IMR-90 (cell line): ENCODE results near the gene RFTN2. TPM values are rescaled to one million over a fixed set of nuclear protein-coding genes. Genes with fewer than 3 reads are reported as not detected.

Source experiments
- ATAC-seq: fragments of 200-7000 bp; cut with Tn5 transposase; 2 replicates; pipeline ENCODE4 v1.9.1; 2020; ENCODE audit warnings: low read depth, mild to moderate bottlenecking, moderate library complexity
- BruUV-seq: library from RNA; stranded (reverse); fragments of 400-500 nt; replicated peaks from 2 replicates; lab custom pipeline; 2021; lab: Mats Ljungman, UMichigan
- CTCF ChIA-PET: fragments of 300-600 bp; formaldehyde crosslinking; extraction: SDS; loops from one replicate; lab custom pipeline; 2021; ENCODE audit warnings: antibody characterized with exemption; lab: Yijun Ruan, JAX
- POLR2A ChIA-PET: fragments of 300-600 bp; sonication (Branson Sonifier 250); formaldehyde crosslinking; loops from one replicate; lab custom pipeline; 2022; ENCODE audit warnings: antibody characterized with exemption; ENCODE audit not compliant: unreplicated experiment; lab: Charles Lee
- DNase-seq: peaks from one replicate; pipeline ENCODE4 v3.0.0; 2013
- H2AFZ ChIP-seq: replicated peaks from 2 replicates; pipeline ENCODE3; 2013; ENCODE audit warnings: low read length, mild to moderate bottlenecking; ENCODE audit not compliant: poor library complexity
- H2AK5ac ChIP-seq: 2 replicates; pipeline ENCODE4 v1.6.1; 2013; ENCODE audit warnings: low read depth, low read length, inconsistent platforms
- H2AK9ac ChIP-seq: replicated peaks from 2 replicates; pipeline ENCODE3; 2013; ENCODE audit warnings: mild to moderate bottlenecking, low read depth, low read length, moderate library complexity; ENCODE audit not compliant: poor library complexity
- H2BK120ac ChIP-seq: 2 replicates; pipeline ENCODE4 v1.6.1; 2013; ENCODE audit warnings: low read depth, low read length, inconsistent platforms
- H2BK15ac ChIP-seq: 3 replicates; pipeline ENCODE4 v1.6.1; 2013; ENCODE audit warnings: low read depth, low read length, inconsistent platforms
- H2BK20ac ChIP-seq: 2 replicates; pipeline ENCODE4 v1.6.1; 2013; ENCODE audit warnings: low read depth, mild to moderate bottlenecking, inconsistent platforms, low read length, moderate library complexity
- H2BK5ac ChIP-seq: 2 replicates; pipeline ENCODE4 v1.6.1; 2013; ENCODE audit warnings: mild to moderate bottlenecking, low read depth, low read length, inconsistent platforms; ENCODE audit not compliant: poor library complexity, severe bottlenecking
- H3K14ac ChIP-seq: replicated peaks from 2 replicates; pipeline ENCODE4 v1.6.1; 2013; ENCODE audit warnings: low read depth, low read length, inconsistent platforms
- H3K18ac ChIP-seq: 2 replicates; pipeline ENCODE4 v1.6.1; 2013; ENCODE audit warnings: low read depth, low read length, control low read depth
- H3K23ac ChIP-seq: 2 replicates; pipeline ENCODE4 v1.6.1; 2013; ENCODE audit warnings: low read depth, low read length, inconsistent platforms
- H3K27ac ChIP-seq: 2 replicates; pipeline ENCODE4 v1.5.1; 2013; ENCODE audit warnings: mild to moderate bottlenecking, control low read depth, low read length; ENCODE audit not compliant: insufficient read depth
- H3K27me3 ChIP-seq: 2 replicates; pipeline ENCODE4 v1.6.1; 2013; ENCODE audit warnings: low read length; ENCODE audit not compliant: control insufficient read depth, insufficient read depth
- H3K36me3 ChIP-seq: 2 replicates; pipeline ENCODE4 v1.6.1; 2013; ENCODE audit warnings: low read length, mixed read lengths; ENCODE audit not compliant: control insufficient read depth, insufficient read depth
- H3K4ac ChIP-seq: 2 replicates; pipeline ENCODE4 v1.6.1; 2013; ENCODE audit warnings: low read depth, low read length, inconsistent platforms
- H3K4me1 ChIP-seq: 2 replicates; pipeline ENCODE4 v1.6.1; 2013; ENCODE audit warnings: low read length, mixed read lengths; ENCODE audit not compliant: control insufficient read depth, insufficient read depth
- H3K4me2 ChIP-seq: 2 replicates; pipeline ENCODE4 v1.6.1; 2013; ENCODE audit warnings: low read depth, mild to moderate bottlenecking, control low read depth, low read length, moderate library complexity
- H3K4me3 ChIP-seq: 2 replicates; pipeline ENCODE4 v1.5.1; 2013; ENCODE audit warnings: low read depth, mild to moderate bottlenecking, control low read depth, low read length, moderate library complexity; ENCODE audit not compliant: insufficient read depth
- H3K56ac ChIP-seq: 2 replicates; pipeline ENCODE4 v1.6.1; 2013; ENCODE audit warnings: low read length, inconsistent platforms; ENCODE audit not compliant: insufficient read depth; ENCODE audit errors: extremely low read depth
- H3K79me1 ChIP-seq, 2 experiments: 2 replicates each; pipeline ENCODE4 v1.6.1; 2013; ENCODE audit warnings: low read length in 2 of 2, inconsistent platforms in 1 of 2, low read depth in 1 of 2
- H3K9ac ChIP-seq: 2 replicates; pipeline ENCODE4 v1.6.1; 2013; ENCODE audit warnings: low read depth, low read length, control low read depth
- H3K9me1 ChIP-seq: 2 replicates; pipeline ENCODE4 v1.6.1; 2013; ENCODE audit warnings: low read length, inconsistent platforms; ENCODE audit not compliant: insufficient read depth
- H3K9me3 ChIP-seq: 2 replicates; pipeline ENCODE4 v1.6.1; 2013; ENCODE audit warnings: low read length; ENCODE audit not compliant: control insufficient read depth, insufficient read depth
- H4K20me1 ChIP-seq: 2 replicates; pipeline ENCODE4 v1.6.1; 2013; ENCODE audit warnings: low read length, inconsistent platforms; ENCODE audit not compliant: insufficient read depth
- H4K5ac ChIP-seq: 2 replicates; pipeline ENCODE4 v1.6.1; 2013; ENCODE audit warnings: mild to moderate bottlenecking, low read depth, low read length, control low read depth
- H4K8ac ChIP-seq, 2 experiments: 2 replicates each; pipeline ENCODE4 v1.6.1; 2013; ENCODE audit warnings: low read depth in 2 of 2, low read length in 2 of 2, control low read depth in 1 of 2, inconsistent platforms in 1 of 2
- H4K91ac ChIP-seq: 2 replicates; pipeline ENCODE4 v1.6.1; 2013; ENCODE audit warnings: low read depth, low read length, inconsistent platforms; ENCODE audit not compliant: insufficient read depth
- BHLHE40 ChIP-seq: fragments of 150-350 bp; IDR thresholded peaks from 2 replicates; pipeline ENCODE4 v1.6.1; 2016; ENCODE audit warnings: mild to moderate bottlenecking, low read depth, low read length
- CEBPB ChIP-seq: IDR thresholded peaks from 2 replicates; pipeline ENCODE4 v1.6.1; 2012; ENCODE audit warnings: low read depth, low read length, improper control_type of control experiment
- CHD1 ChIP-seq: IDR thresholded peaks from 2 replicates; pipeline ENCODE4 v1.6.1; 2012; ENCODE audit warnings: low read depth, low read length, improper control_type of control experiment
- CTCF ChIP-seq: conservative IDR thresholded peaks from 2 replicates; pipeline ENCODE4 v1.5.1; 2012; ENCODE audit warnings: mild to moderate bottlenecking, low read depth, low read length, improper control_type of control experiment
- ELK1 ChIP-seq: fragments of 150-350 bp; IDR thresholded peaks from 2 replicates; pipeline ENCODE4 v1.6.1; 2016; ENCODE audit warnings: low read depth, mild to moderate bottlenecking, low read length, moderate library complexity, borderline replicate concordance
- FOS ChIP-seq: fragments of 150-350 bp; IDR thresholded peaks from 2 replicates; pipeline ENCODE4 v1.6.1; 2016; ENCODE audit warnings: low read depth, low read length
- MAFK ChIP-seq: IDR thresholded peaks from 2 replicates; pipeline ENCODE4 v1.6.1; 2012; ENCODE audit warnings: low read depth, low read length, improper control_type of control experiment
- MAZ ChIP-seq: IDR thresholded peaks from 2 replicates; pipeline ENCODE4 v1.6.1; 2012; ENCODE audit warnings: low read depth, mild to moderate bottlenecking, low read length, improper control_type of control experiment, moderate library complexity, borderline replicate concordance
- MXI1 ChIP-seq: IDR thresholded peaks from 2 replicates; pipeline ENCODE4 v1.6.1; 2012; ENCODE audit warnings: low read depth, mild to moderate bottlenecking, low read length, moderate library complexity, borderline replicate concordance
- NFE2L2 ChIP-seq: fragments of 150-350 bp; IDR thresholded peaks from 2 replicates; pipeline ENCODE4 v1.6.1; 2016; ENCODE audit warnings: low read depth, mild to moderate bottlenecking, low read length
- POLR2A ChIP-seq: IDR thresholded peaks from 2 replicates; pipeline ENCODE4 v1.6.1; 2012; ENCODE audit warnings: mild to moderate bottlenecking, low read depth, low read length
- RAD21 ChIP-seq: IDR thresholded peaks from 2 replicates; pipeline ENCODE4 v1.6.1; 2012; ENCODE audit warnings: low read length, improper control_type of control experiment
- RCOR1 ChIP-seq: IDR thresholded peaks from 2 replicates; pipeline ENCODE4 v1.6.1; 2012; ENCODE audit warnings: mild to moderate bottlenecking, low read length, improper control_type of control experiment; ENCODE audit not compliant: insufficient replicate concordance
- RFX5 ChIP-seq: IDR thresholded peaks from 2 replicates; pipeline ENCODE4 v1.8.0; 2012; ENCODE audit warnings: low read depth, mild to moderate bottlenecking, low read length, moderate library complexity
- SMC3 ChIP-seq: fragments of 150-350 bp; IDR thresholded peaks from 2 replicates; pipeline ENCODE4 v1.6.1; 2016; ENCODE audit warnings: low read depth, mild to moderate bottlenecking, antibody characterized with exemption, low read length, moderate library complexity
- USF2 ChIP-seq: fragments of 150-350 bp; IDR thresholded peaks from 2 replicates; pipeline ENCODE4 v1.6.1; 2017; ENCODE audit warnings: mild to moderate bottlenecking, antibody characterized with exemption, low read length, low read depth
- WGBS, 2 experiments: methylation state at CpG; one replicate each; pipeline versions ENCODE4 v1.1.5 to v1.1.7; 2013; ENCODE audit warnings: missing lambda C conversion rate in 2 of 2; ENCODE audit not compliant: insufficient read length in 1 of 2; ENCODE audit errors: extremely low coverage in 2 of 2; 5-methylcytosine and 5-hydroxymethylcytosine counted together
- dilution Hi-C: fragments of 300-500 bp; cut with HindIII; formaldehyde crosslinking; loops from one replicate; pipeline ENCODE4 v1.14.3; 2018; ENCODE audit warnings: low sequenced_read_pairs; ENCODE audit not compliant: unreplicated experiment
- in situ Hi-C: fragments of 300-500 bp; cut with MboI; formaldehyde crosslinking; loops from 3 replicates; pipeline ENCODE4 v1.14.3; 2019; ENCODE audit warnings: low sequenced_read_pairs, inconsistent platforms, mixed read lengths
- intact Hi-C: fragments of 100-400 bp; cut with micrococcal nuclease; formaldehyde crosslinking; loops from 2 replicates; pipeline ENCODE4 v1.10.0; 2022
- polyA plus RNA-seq, 3 experiments: library from polyadenylated mRNA; depleted of rRNA; stranded (reverse); fragments of >200 nt; gene quantifications; 2 replicates each; pipeline ENCODE4 v1.2.3, GENCODE V29; 2012; ENCODE audit warnings: low replicate concordance in 1 of 3
- total RNA-seq: library from RNA; depleted of rRNA; stranded (reverse); fragments of >200 nt; gene quantifications from 2 replicates; pipeline ENCODE4 v1.2.3, GENCODE V29; 2012

RFTN2 gene
- total and polyA plus RNA-seq, 2 of the 4 experiments (the other 2 are of a cell fraction) = 0.44 to 2.3 TPM

GRCh38 chr2:197559681-197560080 is 115.7 kb downstream of the RFTN2 start:
- Histone ChIP-seq H3K9me1 (peaks cover 2% of the 10 kb centered on the region; the same call in 1 of the 2 replicates), H3K79me1 (peaks cover 3% of the 10 kb centered on the region in 2 experiments; a peak in 2 of 4 replicates), H4K91ac (no peak overlapping the region), H4K8ac (no peak overlapping the region), H4K20me1 (no peaks in the 10 kb centered on the region; the same call in 1 of the 2 replicates), H3K27ac (no peak overlapping the region), H3K27me3 (no peaks in the 10 kb centered on the region), H3K14ac (no peak overlapping the region), H2AK5ac (no peak overlapping the region), H3K4me3 (no peak overlapping the region), H3K4me1 (no peaks in the 10 kb centered on the region), H3K36me3 (peaks cover 9% of the 10 kb centered on the region), H3K23ac (no peak overlapping the region), H2BK120ac (no peak overlapping the region), H2BK20ac (no peak overlapping the region), H3K56ac (no peak overlapping the region), H2BK15ac (no peak overlapping the region), H3K9me3 (no peaks in the 10 kb centered on the region), H2AK9ac (no peak overlapping the region), H3K4ac (no peak overlapping the region), H3K9ac (no peak overlapping the region), H2AFZ (no peak overlapping the region), H3K4me2 (no peak overlapping the region), H2BK5ac (no peak overlapping the region), H4K5ac (no peak overlapping the region), H3K18ac (no peak overlapping the region)
- in situ Hi-C loops (no loop called here), dilution Hi-C loops (no loop called here), intact Hi-C loops (no loop called here)
- CTCF ChIA-PET = interaction anchor here (0.7 kb wide), 1 partner anchor 280 kb away, joined by 3 read pairs; no protein-coding TSS in a partner anchor
- WGBS, 2 experiments = 100% methylated on average over 2 of the region's 5 CpGs; no CpG with 5 or more reads in 1 of the 2 experiments
- ATAC-seq = no peak
- DNase-seq = no peak
- no peak for TF ChIP-seq POLR2A
- TF ChIP-seq SMC3 = no peak
- no peak for TF ChIP-seq RCOR1
- no peak for TF ChIP-seq USF2
- TF ChIP-seq CEBPB = no peak
- TF ChIP-seq MXI1 = no peak
- no peak for TF ChIP-seq RAD21
- no peak for TF ChIP-seq CTCF
- no peak for TF ChIP-seq NFE2L2
- TF ChIP-seq CHD1 = no peak
- no peak for TF ChIP-seq MAZ
- no peak for TF ChIP-seq BHLHE40
- TF ChIP-seq ELK1 = no peak
- TF ChIP-seq MAFK = no peak
- no peak for TF ChIP-seq RFX5
- TF ChIP-seq FOS = no peak
- BruUV-seq = no TSS peak
- POLR2A ChIA-PET = interaction anchor here (0.7 kb wide), 1 partner anchor 686 kb away, joined by 13 read pairs; no protein-coding TSS in a partner anchor
